HepG2 (cell line): ENCODE results near the gene TNFRSF18. TPM values are rescaled to one million over a fixed set of nuclear protein-coding genes. Genes with fewer than 3 reads are reported as not detected.

Source experiments
- ARNTL ChIP-seq: sonication (generic); formaldehyde crosslinking; IDR thresholded peaks from 2 replicates; pipeline ENCODE4 v1.4.0; 2020; ENCODE audit warnings: mild to moderate bottlenecking, missing genetic modification reagents
- CREB3 ChIP-seq: sonication (generic); formaldehyde crosslinking; IDR thresholded peaks from 2 replicates; pipeline ENCODE4 v1.5.0; 2020; ENCODE audit warnings: missing genetic modification reagents
- CREBL2 ChIP-seq: sonication (generic); formaldehyde crosslinking; IDR thresholded peaks from 2 replicates; pipeline ENCODE4 v1.8.1; 2023; ENCODE audit warnings: missing genetic modification reagents, mild to moderate bottlenecking, borderline replicate concordance
- FOXO1 ChIP-seq: sonication (generic); formaldehyde crosslinking; IDR thresholded peaks from 2 replicates; pipeline ENCODE4 v1.4.0; 2020; ENCODE audit warnings: missing genetic modification reagents
- FOXO4 ChIP-seq: sonication (generic); formaldehyde crosslinking; conservative IDR thresholded peaks from 2 replicates; pipeline ENCODE4 v1.8.1; 2023; ENCODE audit warnings: missing genetic modification reagents
- HDAC1 ChIP-seq: sonication (generic); formaldehyde crosslinking; IDR thresholded peaks from 2 replicates; pipeline ENCODE4 v1.5.1; 2020; ENCODE audit warnings: mild to moderate bottlenecking, missing genetic modification reagents
- JUN ChIP-seq: sonication (generic); formaldehyde crosslinking; IDR thresholded peaks from 2 replicates; pipeline ENCODE4 v1.4.0; 2020; ENCODE audit warnings: mild to moderate bottlenecking, missing genetic modification reagents
- MTERF4 ChIP-seq: sonication (generic); formaldehyde crosslinking; IDR thresholded peaks from 2 replicates; pipeline ENCODE4 v1.8.0; 2023; ENCODE audit warnings: mild to moderate bottlenecking, missing genetic modification reagents
- SKIL ChIP-seq: sonication (generic); formaldehyde crosslinking; IDR thresholded peaks from 2 replicates; pipeline ENCODE4 v1.8.0; 2022; ENCODE audit warnings: missing genetic modification reagents, mild to moderate bottlenecking, moderate library complexity, borderline replicate concordance
- SOX13 ChIP-seq, 3 experiments: fragments of 450-650 bp in 1 of 3; sonication (generic) in 1 of 3; formaldehyde crosslinking in 1 of 3; IDR thresholded peaks in 2 of 3; conservative IDR thresholded peaks in 1 of 3; 2 replicates each; pipeline versions ENCODE4 v1.5.0 to v1.6.1; 2016 to 2020; ENCODE audit warnings: antibody characterized with exemption in 1 of 3, mild to moderate bottlenecking in 1 of 3, missing compliant biosample characterization in 1 of 3, missing genetic modification reagents in 1 of 3, moderate library complexity in 1 of 3
- ZC3H13 ChIP-seq: sonication (generic); formaldehyde crosslinking; IDR thresholded peaks from 2 replicates; pipeline ENCODE4 v1.8.1; 2023; ENCODE audit warnings: mild to moderate bottlenecking, missing genetic modification reagents, moderate library complexity
- ZFP36L1 ChIP-seq: sonication (generic); formaldehyde crosslinking; IDR thresholded peaks from 2 replicates; pipeline ENCODE4 v1.8.0; 2022; ENCODE audit warnings: mild to moderate bottlenecking, missing genetic modification reagents, moderate library complexity
- ZNF251 ChIP-seq: sonication (generic); formaldehyde crosslinking; IDR thresholded peaks from 2 replicates; pipeline ENCODE4 v1.9.0; 2021; ENCODE audit warnings: mild to moderate bottlenecking, missing genetic modification reagents
- ZNF609 ChIP-seq: sonication (generic); formaldehyde crosslinking; IDR thresholded peaks from 2 replicates; pipeline ENCODE4 v1.4.0; 2020; ENCODE audit warnings: mild to moderate bottlenecking, missing genetic modification reagents, borderline replicate concordance
- ZNF746 ChIP-seq: sonication (generic); formaldehyde crosslinking; IDR thresholded peaks from 2 replicates; pipeline ENCODE4 v1.8.0; 2022; ENCODE audit warnings: mild to moderate bottlenecking, missing genetic modification reagents
- ZNF879 ChIP-seq: sonication (generic); formaldehyde crosslinking; IDR thresholded peaks from 2 replicates; pipeline ENCODE4 v1.8.1; 2023; ENCODE audit warnings: missing genetic modification reagents
- polyA plus RNA-seq, 8 experiments: library from polyadenylated mRNA; depleted of rRNA in 3 of 8; stranded (reverse) in 7 of 8; unstranded in 1 of 8; fragments of >200 nt; fragmentation: Illumina TruSeq in 4 of 8; extraction: Trizol in 4 of 8; gene quantifications; 2 replicates each; pipeline versions ENCODE4 v1.2.1 to v1.2.3, GENCODE V29; 2011 to 2016; ENCODE audit warnings: low read depth in 4 of 8, missing spikeins in 1 of 8, mixed read lengths in 1 of 8; ENCODE audit not compliant: insufficient read depth in 1 of 8
- total RNA-seq, 5 experiments: library from RNA; depleted of rRNA; stranded (reverse); fragments of >200 nt; fragmentation: Illumina TruSeq; extraction: Trizol; gene quantifications; 2 replicates each; pipeline ENCODE4 v1.2.3, GENCODE V29; 2016; ENCODE audit warnings: low read depth in 1 of 5

The TNFRSF18 gene
- total and polyA plus RNA-seq, 2 of the 13 experiments (the other 11 are each of a cell fraction or from before 2014, with no cell fraction given) = not detected

- TF ChIP-seq ZNF746 (CRISPR knock-in tag) (peak; percentile 65), ZNF879 (no peak), FOXO4 (CRISPR knock-in tag) (0 out of 2 replicates have a peak, but pooled peaks have one; percentile 71), MTERF4 (CRISPR knock-in tag) (peak; percentile 70; the same call in 1 of the 2 replicates), HDAC1 (CRISPR knock-in tag) (peak; percentile 61), JUN (CRISPR knock-in tag) (peak; percentile 47; the same call in 1 of the 2 replicates), ZFP36L1 (CRISPR knock-in tag) (no peak; the same call in 1 of the 2 replicates), SOX13 (IDR thresholded peaks at IDR 0.05) (no peak), SOX13 (CRISPR knock-in tag; conservative IDR thresholded peaks at IDR 0.05 in 1 of 2, IDR thresholded peaks at IDR 0.05 in 1 of 2) (peak in 1 of 2 experiments; percentile 86; a peak in 2 of 4 replicates), ARNTL (CRISPR knock-in tag) (peak; percentile 91), CREB3 (0 out of 2 replicates have a peak, but pooled peaks have one; percentile 53), SKIL (peak; percentile 86), FOXO1 (peak; percentile 51), ZC3H13 (CRISPR knock-in tag) (peak; percentile 86; the same call in 1 of the 2 replicates), CREBL2 (no peak), ZNF609 (CRISPR knock-in tag) (peak; percentile 85; the same call in 1 of the 2 replicates), ZNF251 (CRISPR knock-in tag) (no peak)
Measured at GRCh38 chr1:1237874-1238701, 31.7 kb upstream of the TNFRSF18 start (continued).
